WERI-Rb-1 (cell line): Measurements from ENCODE around the gene ACSL5.

ENCODE experiments used
- DNase-seq: peaks from one replicate; pipeline ENCODE4 v3.0.0-alpha.2; 2020
- H3K27ac ChIP-seq: fragments of 250-450 bp; sonication (Bioruptor Pico); 2 replicates; pipeline ENCODE4 v1.5.1; 2020; ENCODE audit warnings: mild to moderate bottlenecking, moderate library complexity
- H3K27me3 ChIP-seq: fragments of 250-450 bp; sonication (Bioruptor Pico); 2 replicates; pipeline ENCODE4 v1.5.1; 2021; ENCODE audit warnings: mild to moderate bottlenecking, low read depth, moderate library complexity; ENCODE audit not compliant: insufficient read depth, severe bottlenecking
- H3K36me3 ChIP-seq: fragments of 250-450 bp; sonication (Bioruptor Pico); 2 replicates; pipeline ENCODE4 v1.5.1; 2020; ENCODE audit warnings: mild to moderate bottlenecking, moderate library complexity
- H3K4me3 ChIP-seq: 2 replicates; pipeline ENCODE4 v1.5.1; 2011; ENCODE audit warnings: low read depth, mild to moderate bottlenecking, control low read depth, low read length
- H3K9me3 ChIP-seq: fragments of 250-450 bp; sonication (Bioruptor Pico); 2 replicates; pipeline ENCODE4 v1.5.1; 2021; ENCODE audit warnings: mild to moderate bottlenecking, moderate library complexity; ENCODE audit not compliant: severe bottlenecking
- CTCF ChIP-seq: IDR thresholded peaks from 2 replicates; pipeline ENCODE4 v1.5.1; 2011; ENCODE audit warnings: low read depth, mild to moderate bottlenecking, control low read depth, inconsistent platforms, low read length

ACSL5 gene

GRCh38 chr10:112373912-112374338, at the start of gene ACSL5:
Gene ACSL5, plus strand, starts transcription at chr10:112374116. Its CDS starts 20,831 bp downstream, at chr10:112394947.
- TF ChIP-seq CTCF: no peak
- Histone ChIP-seq H3K27ac (no peak within 1 kb of the TSS), H3K36me3 (no peaks in the 10 kb centered on the region), H3K27me3 (no peaks in the 10 kb centered on the region), H3K4me3 (no peak within 1 kb of the TSS), H3K9me3 (no peaks in the 10 kb centered on the region)
- no peak for DNase-seq

- no peak for TF ChIP-seq CTCF
- Histone ChIP-seq H3K36me3 (no peaks in the 10 kb centered on the region), H3K27ac (no peak overlapping the region), H3K4me3 (no peak overlapping the region), H3K9me3 (no peaks in the 10 kb centered on the region), H3K27me3 (no peaks in the 10 kb centered on the region)
- no peak for DNase-seq
Measured at GRCh38 chr10:112327678-112328077, 46.2 kb upstream of the ACSL5 start.

- Histone ChIP-seq H3K36me3 (no peaks in the 10 kb centered on the region), H3K9me3 (no peaks in the 10 kb centered on the region), H3K27me3 (no peaks in the 10 kb centered on the region), H3K27ac (no peak overlapping the region), H3K4me3 (no peak overlapping the region)
- DNase-seq: no peak
- TF ChIP-seq CTCF: no peak
Measured at GRCh38 chr10:112330162-112330561, 43.8 kb upstream of the ACSL5 start.

GRCh38 chr10:112330607-112331160, 43.2 kb upstream of the ACSL5 start:
- DNase-seq: no peak
- no peaks in the 10 kb centered on the region for H3K27me3 ChIP-seq
- no peaks in the 10 kb centered on the region for H3K36me3 ChIP-seq
- no peak overlapping the region for H3K27ac ChIP-seq
- no peaks in the 10 kb centered on the region for H3K9me3 ChIP-seq
- H3K4me3 ChIP-seq: no peak overlapping the region
- TF ChIP-seq CTCF: no peak

GRCh38 chr10:112332022-112332421, 41.9 kb upstream of the ACSL5 start:
- no peaks in the 10 kb centered on the region for H3K9me3 ChIP-seq
- H3K36me3 ChIP-seq: no peaks in the 10 kb centered on the region
- no peak overlapping the region for H3K4me3 ChIP-seq
- no peak overlapping the region for H3K27ac ChIP-seq
- DNase-seq: no peak
- TF ChIP-seq CTCF: no peak
- no peaks in the 10 kb centered on the region for H3K27me3 ChIP-seq

- Histone ChIP-seq H3K36me3 (no peaks in the 10 kb centered on the region), H3K27me3 (no peaks in the 10 kb centered on the region), H3K9me3 (no peaks in the 10 kb centered on the region), H3K27ac (no peak overlapping the region), H3K4me3 (no peak overlapping the region)
- no peak for DNase-seq
- no peak for TF ChIP-seq CTCF
Measured at GRCh38 chr10:112332509-112333228, 41.2 kb upstream of the ACSL5 start.
